GF-D8 (cell line): Measurements from ENCODE around the gene FCAMR.

Experiments
- DNase-seq: peaks from one replicate; lab custom pipeline; 2025; lab: John Stamatoyannopoulos, UW

Gene FCAMR

GRCh38 chr1:206909161-206909882, 60.9 kb downstream of the FCAMR start:
- DNase-seq = no peak

DNA sequence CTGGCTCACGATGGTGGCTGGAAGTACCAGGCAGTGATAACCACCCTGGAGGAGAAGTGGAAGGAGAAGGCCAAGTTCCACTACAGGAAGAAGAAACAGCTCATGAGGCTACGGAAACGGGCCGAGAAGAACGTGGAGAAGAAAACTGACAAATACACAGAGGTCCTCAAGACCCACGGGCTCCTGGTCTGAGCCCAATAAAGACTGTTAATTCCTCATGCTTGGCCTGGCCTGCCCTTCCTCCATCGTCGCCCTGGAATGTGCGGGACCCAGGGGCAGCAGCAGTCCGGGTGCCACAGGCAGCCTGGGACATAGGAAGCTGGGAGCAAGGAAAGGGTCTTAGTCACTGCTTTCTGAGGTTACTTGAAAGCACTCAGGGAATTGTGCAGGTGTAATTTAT, 62.2 kb downstream of the FCAMR start:
- no peak for DNase-seq
